DMS 273 (cell line): ENCODE measurements around the gene NDST3.
"Not testable (repeated sequence)": the region's sequence is repeated elsewhere in the genome, so short reads cannot be mapped to it uniquely, and the experiment has no call there.

ENCODE experiments used
- DNase-seq: peaks from one replicate; lab custom pipeline; 2025; ENCODE audit not compliant: unreplicated experiment; lab: John Stamatoyannopoulos, UW

NDST3 gene

DNA sequence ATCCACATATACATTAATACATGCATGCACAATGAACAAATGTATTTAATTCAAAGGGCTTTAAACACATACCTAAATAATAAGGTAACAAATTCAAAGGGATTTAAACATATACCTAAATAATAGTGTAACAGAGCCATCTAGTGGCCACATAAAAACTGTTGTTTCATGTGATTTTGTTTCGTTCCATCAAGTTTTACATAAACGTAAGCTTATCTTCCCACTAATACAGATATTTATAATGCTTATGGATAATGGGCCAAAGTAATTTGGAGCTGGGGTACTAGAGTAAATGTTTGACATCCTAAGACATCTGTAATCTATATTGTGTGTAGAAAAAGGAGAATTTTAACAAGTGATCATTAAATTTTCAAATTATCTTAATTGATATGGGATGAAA is 236.2 kb downstream of the NDST3 start:
- DNase-seq, result peak; percentile 69

- no peak for DNase-seq
Measured at GRCh38 chr4:118271788-118272187, 237.5 kb downstream of the NDST3 start.

DNA sequence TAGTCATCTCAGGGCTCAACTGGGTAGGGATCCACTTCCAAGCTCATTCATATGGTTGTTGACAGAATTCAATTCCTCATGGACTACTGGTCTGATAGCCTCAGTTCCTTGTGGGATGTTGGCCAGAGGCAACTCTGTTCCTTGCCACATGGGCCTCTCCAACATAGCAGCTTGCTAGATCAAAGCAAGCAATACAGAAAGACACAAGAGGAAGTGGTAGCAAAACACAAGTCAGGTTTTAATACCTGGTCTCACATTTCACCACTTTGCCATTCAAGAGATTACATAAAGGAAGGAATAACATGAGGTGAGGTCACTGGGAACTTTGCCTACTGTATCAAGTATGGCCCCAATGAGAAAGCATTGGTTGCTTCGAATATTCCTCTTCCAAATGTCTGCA is 239.4 kb downstream of the NDST3 start:
- DNase-seq, result no peak

DNA sequence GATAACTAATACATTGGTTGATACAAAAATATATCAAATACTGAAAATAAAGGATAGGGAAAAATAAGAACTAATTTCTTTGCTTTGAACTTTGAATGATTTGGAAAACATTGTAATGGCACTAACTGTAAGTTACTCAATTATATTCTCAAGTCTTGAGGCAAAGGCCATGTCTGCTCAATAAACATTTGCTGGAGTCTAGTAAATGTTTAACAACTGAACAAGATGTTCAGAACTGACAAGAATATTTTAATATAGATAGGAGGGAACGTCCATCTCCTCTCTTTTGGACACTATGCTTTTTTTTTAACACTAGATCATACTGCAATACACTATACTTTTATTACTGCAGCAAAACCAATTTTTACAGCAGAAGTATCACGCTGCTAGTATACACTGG is 242.3 kb downstream of the NDST3 start:
- DNase-seq, result no peak

DNA sequence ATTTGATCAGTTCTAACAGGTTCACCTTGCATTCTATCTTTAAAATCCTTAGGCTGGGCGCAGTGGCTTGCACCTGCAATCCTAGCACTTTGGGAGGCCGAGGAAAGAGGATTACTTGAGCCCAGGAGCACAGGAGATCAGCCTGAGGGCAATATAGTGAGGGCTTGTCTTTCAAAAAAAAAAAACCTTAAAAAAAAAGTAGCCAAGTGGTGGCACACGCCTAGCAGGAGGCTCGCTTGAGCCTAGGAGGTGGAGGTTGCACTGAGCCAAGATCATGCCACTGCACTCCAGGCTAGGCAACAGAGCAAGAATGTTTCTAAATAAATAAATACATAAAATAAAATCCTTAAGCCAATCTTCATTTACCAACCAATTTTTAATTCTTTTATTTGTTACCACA is 243.0 kb downstream of the NDST3 start:
- DNase-seq, result peak; percentile 1

- DNase-seq, result peak; percentile 97
Measured at GRCh38 chr4:118278473-118279274, 244.4 kb downstream of the NDST3 start.

- DNase-seq, result peak; percentile 12
Measured at GRCh38 chr4:118279328-118279727, 245.0 kb downstream of the NDST3 start.

- peak; percentile 30 for DNase-seq
Measured at GRCh38 chr4:118279920-118280432, 245.7 kb downstream of the NDST3 start.

GRCh38 chr4:118280501-118281218 is 246.4 kb downstream of the NDST3 start:
- DNase-seq, result peak; percentile 81

- DNase-seq, result peak; percentile 82
Measured at GRCh38 chr4:118281611-118282442, 247.5 kb downstream of the NDST3 start.

DNA sequence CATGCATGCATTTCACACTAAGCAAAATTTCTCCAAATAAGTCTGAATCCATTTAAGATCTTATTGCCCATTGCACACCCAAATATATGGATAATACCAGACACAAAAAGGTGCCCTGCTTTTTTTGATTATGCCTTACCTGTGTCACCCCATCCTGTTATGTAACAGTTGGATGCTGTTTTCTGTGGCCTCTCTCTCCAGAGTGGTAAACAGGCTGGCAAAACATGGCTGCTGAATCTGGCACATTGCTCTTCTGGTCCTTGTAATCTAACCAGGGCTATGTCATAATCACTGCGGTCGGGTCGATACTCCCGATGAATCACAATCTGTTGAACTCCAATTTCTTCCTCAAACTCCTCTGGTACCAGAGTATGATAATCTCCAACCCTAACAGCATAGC is 248.4 kb downstream of the NDST3 start:
- DNase-seq, result peak; percentile 50

DNA sequence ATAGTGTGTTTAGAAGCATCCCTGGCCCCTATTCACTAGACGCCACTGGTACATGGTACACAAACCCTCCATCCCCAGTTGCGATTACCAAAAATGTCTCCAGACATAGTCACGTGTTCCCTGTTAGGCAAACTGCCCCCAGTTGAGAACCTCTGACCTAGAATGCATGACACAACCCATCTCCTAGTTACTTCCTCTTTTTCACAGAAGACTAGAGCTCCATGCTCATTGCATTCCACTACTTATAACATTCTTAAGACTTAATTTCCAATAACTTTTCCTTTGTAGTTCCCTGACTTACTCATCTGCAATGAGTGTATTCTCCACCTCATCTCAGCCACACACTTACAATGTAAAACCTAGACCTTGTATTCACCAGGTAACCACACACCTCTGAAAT is 249.9 kb downstream of the NDST3 start:
- peak; percentile 4 for DNase-seq

GRCh38 chr4:118285931-118286330 is 251.6 kb downstream of the NDST3 start:
- no peak for DNase-seq

GRCh38 chr4:118286685-118287084 is 252.4 kb downstream of the NDST3 start:
- DNase-seq, result no peak

DNA sequence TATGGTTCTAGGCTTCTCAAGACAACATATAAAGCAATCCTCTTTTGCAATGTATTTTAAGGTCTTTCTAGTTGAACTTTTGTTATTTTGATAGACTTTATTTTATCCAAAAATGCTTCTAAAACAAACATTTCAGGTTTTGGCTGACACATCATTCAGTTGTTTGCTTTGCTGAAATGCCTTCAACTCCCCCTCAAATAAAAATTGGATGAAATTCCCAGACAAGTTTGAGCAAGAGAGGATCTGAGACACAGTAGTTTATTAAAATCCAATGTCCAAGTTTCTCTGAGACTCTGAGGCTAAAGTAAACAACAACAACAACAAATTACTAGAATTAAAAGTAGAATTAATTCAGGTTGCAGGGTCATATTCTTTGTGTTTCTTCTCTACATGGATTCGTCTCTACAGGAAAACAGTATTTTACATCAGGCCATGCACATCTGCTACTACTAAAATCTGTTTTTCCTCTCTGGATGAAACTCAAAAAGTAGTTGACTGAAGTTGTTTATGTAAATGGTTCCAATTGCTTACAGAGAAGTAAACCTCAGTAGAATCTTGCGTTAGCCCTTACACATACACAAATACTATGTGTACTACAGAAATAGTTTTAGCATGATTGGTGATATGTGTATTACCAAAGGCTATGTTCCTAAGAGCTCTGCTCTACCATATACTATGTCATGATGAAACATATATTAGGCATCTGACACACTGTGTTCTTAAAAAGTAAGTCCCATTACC is 253.6 kb downstream of the NDST3 start:
- no peak for DNase-seq

GRCh38 chr4:118289794-118290193 is 255.5 kb downstream of the NDST3 start:
- no peak for DNase-seq

DNA sequence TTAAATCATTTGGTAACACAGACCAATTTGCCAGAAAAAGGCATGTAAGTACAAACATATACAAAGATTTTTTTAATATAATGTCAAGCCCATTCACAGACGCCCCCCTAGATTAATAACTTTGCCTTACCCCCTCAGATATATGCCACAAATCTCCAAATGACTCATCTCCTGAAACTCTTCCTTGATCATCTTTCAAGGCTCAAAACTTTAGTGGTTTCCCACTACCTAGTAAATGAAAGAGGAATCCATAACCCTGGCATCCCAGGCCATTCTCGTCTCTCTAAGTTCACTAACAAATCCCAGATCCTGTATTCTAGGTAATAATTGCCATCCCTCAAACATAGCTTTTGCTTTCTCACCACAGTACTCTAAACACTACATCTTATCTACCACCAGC is 256.7 kb downstream of the NDST3 start:
- DNase-seq, result no peak

GRCh38 chr4:118296729-118297128 is 262.4 kb downstream of the NDST3 start:
- no peak for DNase-seq

DNA sequence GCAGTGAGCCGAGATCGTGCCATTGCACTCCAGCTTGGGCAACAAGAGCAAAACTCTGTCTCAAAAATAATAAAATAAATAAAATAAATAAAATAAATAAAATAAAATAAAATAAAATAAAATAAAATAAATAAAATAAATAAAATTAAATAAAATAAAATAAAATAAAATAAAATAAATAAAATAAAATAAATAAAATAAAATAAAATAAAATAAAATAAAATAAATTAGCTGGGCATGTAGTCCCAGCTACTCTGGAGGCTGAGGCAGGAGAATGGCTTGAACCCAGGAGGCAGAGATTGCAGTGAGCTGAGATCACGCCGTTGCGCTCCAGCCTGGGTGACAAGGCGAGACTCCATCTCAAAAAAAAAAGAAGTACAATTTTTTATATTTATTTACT is 265.3 kb downstream of the NDST3 start:
- DNase-seq, result not testable (repeated sequence)

DNA sequence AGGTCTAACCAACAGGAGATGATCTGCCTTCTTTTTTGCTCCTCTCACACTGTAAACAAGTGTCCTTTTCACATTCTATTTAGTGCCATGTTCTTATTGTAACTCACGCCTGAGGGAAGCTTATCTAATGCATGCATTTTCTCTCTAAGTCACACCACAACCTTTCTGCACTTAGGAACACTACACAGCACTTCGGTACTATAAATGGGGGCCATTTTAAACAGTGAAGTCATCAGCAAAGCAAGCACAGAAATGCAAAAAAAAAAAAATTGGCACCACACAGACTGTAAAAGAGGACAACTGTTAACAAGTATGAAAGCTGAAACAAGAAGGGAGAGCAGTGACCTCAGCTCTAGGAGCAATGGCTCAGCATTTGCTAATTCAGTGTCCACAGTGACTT is 273.4 kb downstream of the NDST3 start:
- no peak for DNase-seq
